Activated CD4-positive, alpha-beta T cell treated with anti-CD3 and anti-CD28 coated beads for 36 hours (primary cell): Measurements from ENCODE around the gene ACADL. TPM values are rescaled to one million over a fixed set of nuclear protein-coding genes. Genes with fewer than 3 reads are reported as not detected.
"Not testable (repeated sequence)": the region's sequence is repeated elsewhere in the genome, so short reads cannot be mapped to it uniquely, and the experiment has no call there.

Experiments
- ATAC-seq: fragments of 200-7000 bp; cut with Tn5 transposase; one replicate; pipeline ENCODE4 v1.10.0; 2021; ENCODE audit warnings: mild to moderate bottlenecking, moderate library complexity
- CTCF ChIA-PET: fragments of 350-600 bp; sonication (Branson Sonifier 250); formaldehyde crosslinking; loops from one replicate; lab custom pipeline; 2021; ENCODE audit warnings: antibody characterized with exemption; lab: Charles Lee
- POLR2A ChIA-PET: fragments of 350-600 bp; sonication (Branson Sonifier 250); formaldehyde crosslinking; loops from one replicate; lab custom pipeline; 2021; ENCODE audit warnings: antibody characterized with exemption, inconsistent platforms; lab: Charles Lee
- DNase-seq: peaks from one replicate; pipeline ENCODE4 v3.0.0-alpha.2; 2020
- H3K27ac Mint-ChIP-seq: one replicate; pipeline ENCODE4 v1.8.0; 2021; ENCODE audit warnings: mixed read lengths
- H3K27me3 Mint-ChIP-seq: one replicate; pipeline ENCODE4 v1.8.0; 2021; ENCODE audit warnings: mixed read lengths
- H3K36me3 Mint-ChIP-seq: one replicate; pipeline ENCODE4 v1.8.0; 2021; ENCODE audit warnings: low read depth, mixed read lengths
- H3K4me1 Mint-ChIP-seq: one replicate; pipeline ENCODE4 v1.8.0; 2021; ENCODE audit warnings: mixed read lengths
- H3K4me3 Mint-ChIP-seq: one replicate; pipeline ENCODE4 v1.8.0; 2021; ENCODE audit warnings: mild to moderate bottlenecking, moderate library complexity, mixed read lengths
- H3K9me3 Mint-ChIP-seq: one replicate; pipeline ENCODE4 v1.8.0; 2021; ENCODE audit warnings: low read depth, mixed read lengths
- intact Hi-C, 2 experiments: fragments of 100-400 bp; cut with DNase I in 1 of 2; cut with micrococcal nuclease in 1 of 2; formaldehyde crosslinking; loops; one replicate each; pipeline versions ENCODE4 v1.14.2 to v1.15.1; 2022 to 2024; cut with DNase I, micrococcal nuclease
- total RNA-seq, 2 experiments: library from RNA; stranded (reverse); gene quantifications; one replicate each; pipeline ENCODE4 v1.2.3, GENCODE V29; 2021

ACADL gene
- total RNA-seq, 2 experiments from 2014 or later: not detected

DNA sequence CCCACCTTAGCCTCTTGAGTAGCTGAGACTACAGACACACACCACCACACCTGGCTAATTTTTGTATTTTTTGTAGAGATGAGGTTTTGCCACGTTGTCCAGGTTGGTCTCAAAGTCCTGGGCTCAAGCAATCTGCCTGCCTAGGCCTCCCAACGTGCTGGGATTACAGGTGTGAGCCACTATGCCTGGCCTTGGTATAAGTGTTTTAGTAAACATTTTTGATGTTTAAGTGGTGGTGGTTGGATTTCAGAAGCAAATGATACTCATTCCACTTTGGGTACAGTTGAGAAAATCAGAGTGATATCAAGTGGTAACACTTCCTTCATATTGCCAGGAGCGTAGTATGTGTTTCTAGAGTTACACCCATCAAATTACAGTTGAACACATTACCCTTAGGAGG, 25.4 kb downstream of the ACADL start:
- peaks cover 8% of the 10 kb centered on the region for H3K27me3 Mint-ChIP-seq
- ATAC-seq (no peak), DNase-seq (no peak)
- POLR2A ChIA-PET: interaction anchor here (0.7 kb wide), 1 partner anchor 210 kb away, joined by 3 read pairs; no protein-coding TSS in a partner anchor
- CTCF ChIA-PET: interaction anchor here (1.6 to 2.4 kb wide), 2 partner anchors 158 to 219 kb away, joined by 7 to 20 read pairs; no protein-coding TSS in a partner anchor
- H3K9me3 Mint-ChIP-seq: no peaks in the 10 kb centered on the region
- no peak overlapping the region for H3K4me3 Mint-ChIP-seq
- no peaks in the 10 kb centered on the region for H3K36me3 Mint-ChIP-seq
- H3K4me1 Mint-ChIP-seq: no peaks in the 10 kb centered on the region
- intact Hi-C loops: loop anchor here (1.0 to 10.0 kb wide), 9 partner anchors 127 to 1803 kb away; partner anchors contain the start of gene MAP2 (in 1 of the 2)
- no peak overlapping the region for H3K27ac Mint-ChIP-seq

DNA sequence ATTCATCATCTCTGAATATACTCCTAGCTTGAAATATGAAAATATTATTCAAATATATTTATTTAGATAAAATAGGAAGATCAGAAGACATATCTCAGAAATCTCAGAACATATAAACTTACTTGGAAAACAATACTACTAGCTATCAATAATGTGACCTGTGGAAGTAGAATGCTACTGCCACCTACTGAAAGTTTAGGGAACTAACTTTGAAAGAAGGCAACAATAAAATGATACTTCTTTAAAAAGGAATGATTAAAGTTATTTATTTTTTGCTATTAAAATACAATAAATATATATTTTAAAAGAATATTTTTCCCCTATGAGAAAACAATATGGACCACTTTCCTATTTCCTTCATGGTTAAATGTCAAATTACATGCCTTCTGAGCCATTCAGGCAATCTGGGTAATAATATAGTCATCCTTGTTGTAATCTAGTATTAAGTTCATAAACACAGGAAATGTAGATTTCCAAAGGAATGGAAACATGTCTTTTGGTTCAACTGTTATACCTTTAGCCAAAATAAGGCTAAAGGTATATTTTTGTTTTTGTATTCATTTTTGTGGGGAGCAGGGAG, 26.0 kb downstream of the ACADL start:
- no peaks in the 10 kb centered on the region for H3K9me3 Mint-ChIP-seq

DNA sequence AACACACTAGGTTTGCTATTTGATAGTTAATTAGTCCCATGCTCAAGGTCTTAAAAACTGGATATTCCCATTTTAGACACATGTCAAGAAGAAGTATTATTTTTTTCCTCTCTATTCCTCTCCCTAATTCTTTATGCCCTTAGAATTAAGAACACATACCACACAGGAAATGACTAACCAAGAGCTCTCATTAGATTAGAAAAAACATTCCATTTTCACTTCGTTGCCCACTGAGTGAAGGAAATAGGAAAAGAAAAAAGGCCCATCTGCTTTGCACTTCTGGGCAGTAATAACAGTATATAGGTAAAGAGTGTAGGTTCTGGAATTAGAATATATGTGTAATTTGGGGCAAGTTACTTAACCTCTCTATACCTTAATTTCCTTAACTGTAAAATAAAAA, 26.9 kb downstream of the ACADL start:
- no peak for ATAC-seq

More for the DNA sequence above, 26.0 kb downstream of the ACADL start:
- intact Hi-C loops: loop anchor here (1.0 to 10.0 kb wide), 8 partner anchors 126 to 1802 kb away; partner anchors contain the start of gene MAP2 (in 1 of the 2)
- Mint-ChIP-seq H3K27me3 (peaks cover 8% of the 10 kb centered on the region), H3K36me3 (no peaks in the 10 kb centered on the region), H3K4me3 (no peak overlapping the region), H3K27ac (no peak overlapping the region), H3K4me1 (no peaks in the 10 kb centered on the region)
- no peak for DNase-seq
- ATAC-seq: no peak
- CTCF ChIA-PET: interaction anchor here (0.7 to 2.4 kb wide), 25 partner anchors 8 to 864 kb away, joined by 3 to 37 read pairs (median 4); no protein-coding TSS in a partner anchor
- POLR2A ChIA-PET: interaction anchor here (0.7 kb wide), 1 partner anchor 209 kb away, joined by 3 read pairs; no protein-coding TSS in a partner anchor

DNA sequence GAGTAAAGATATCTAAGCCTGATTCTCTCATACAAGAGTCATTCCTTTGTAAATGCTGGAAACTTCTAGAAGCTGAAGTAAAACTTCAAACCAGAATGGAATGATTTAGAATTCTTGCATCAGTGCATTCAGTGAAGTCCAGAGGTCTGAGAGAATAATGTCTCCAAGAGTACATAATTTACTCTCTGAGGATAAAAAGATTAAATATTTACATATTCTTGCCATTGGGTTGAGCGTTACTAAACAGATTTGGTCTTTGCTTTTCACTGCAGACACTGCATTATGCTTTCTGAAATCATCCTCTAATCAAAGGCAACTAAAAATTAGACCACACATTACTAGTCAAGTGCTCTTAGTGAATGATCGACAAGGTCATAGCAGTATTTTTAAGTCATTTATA, 27.5 kb downstream of the ACADL start:
- Mint-ChIP-seq H3K4me1 (no peaks in the 10 kb centered on the region), H3K4me3 (no peak overlapping the region), H3K27me3 (peaks cover 4% of the 10 kb centered on the region), H3K27ac (no peak overlapping the region), H3K36me3 (no peaks in the 10 kb centered on the region), H3K9me3 (no peaks in the 10 kb centered on the region)
- ChIA-PET CTCF (interaction anchor here (0.6 to 2.4 kb wide), 11 partner anchors 9 to 267 kb away, joined by 3 to 37 read pairs (median 4); no protein-coding TSS in a partner anchor), POLR2A (no interaction called here)
- intact Hi-C loops: loop anchor here (2.0 to 10.0 kb wide), 6 partner anchors 403 to 1800 kb away; partner anchors contain the start of gene MAP2 (in 1 of the 2)
- DNase-seq (no peak), ATAC-seq (no peak)

More for the DNA sequence above, 26.9 kb downstream of the ACADL start:
- H3K27me3 Mint-ChIP-seq: peaks cover 8% of the 10 kb centered on the region
- intact Hi-C loops: loop anchor here (2.0 to 10.0 kb wide), 6 partner anchors 404 to 1801 kb away; partner anchors contain the start of gene MAP2 (in 1 of the 2)
- no peaks in the 10 kb centered on the region for H3K4me1 Mint-ChIP-seq
- no peak overlapping the region for H3K27ac Mint-ChIP-seq
- H3K9me3 Mint-ChIP-seq: no peaks in the 10 kb centered on the region
- H3K36me3 Mint-ChIP-seq: no peaks in the 10 kb centered on the region
- CTCF ChIA-PET: interaction anchor here (0.6 to 2.4 kb wide), 23 partner anchors 8 to 268 kb away, joined by 3 to 37 read pairs (median 4); no protein-coding TSS in a partner anchor
- no peak overlapping the region for H3K4me3 Mint-ChIP-seq
- POLR2A ChIA-PET: no interaction called here
- no peak for DNase-seq

DNA sequence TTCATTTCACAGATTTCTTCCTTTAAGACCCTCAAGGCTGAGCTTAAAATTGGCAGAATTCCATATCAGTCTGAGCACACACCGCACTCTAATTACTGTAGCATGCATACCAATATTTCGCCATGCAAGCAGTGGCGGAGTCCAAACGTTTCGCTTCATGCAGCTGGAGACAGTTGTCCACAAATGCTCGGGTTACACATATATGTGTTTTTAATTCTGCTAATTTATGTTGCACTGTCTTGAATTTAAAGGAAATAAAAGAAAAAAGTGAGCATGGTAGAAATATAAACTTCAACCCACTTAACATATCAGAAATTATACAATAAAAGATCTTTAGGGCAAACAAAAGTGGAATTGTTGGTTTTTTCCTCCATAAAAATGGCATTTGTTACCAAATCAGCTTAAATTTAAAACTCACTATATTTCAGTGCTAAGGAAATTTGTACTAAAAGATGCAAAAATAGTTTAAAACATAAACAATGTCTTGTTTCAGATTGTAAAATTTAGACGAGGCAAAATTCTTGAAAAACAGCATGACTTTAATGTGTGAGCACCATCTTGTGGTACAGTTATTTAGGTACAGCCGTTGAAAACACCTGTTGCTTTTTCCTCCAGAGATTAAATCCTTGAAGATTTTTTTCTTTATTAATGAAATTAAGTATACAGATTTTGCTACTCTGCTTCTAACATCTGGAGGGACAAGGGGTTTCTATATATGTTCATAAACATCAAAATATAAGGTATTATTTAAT, 30.0 kb downstream of the ACADL start:
- no peaks in the 10 kb centered on the region for H3K27me3 Mint-ChIP-seq
- H3K36me3 Mint-ChIP-seq: no peaks in the 10 kb centered on the region
- no peaks in the 10 kb centered on the region for H3K9me3 Mint-ChIP-seq
- no peak for DNase-seq
- intact Hi-C loops: loop anchor here (1.0 to 10.0 kb wide), 8 partner anchors 24 to 1798 kb away; partner anchors contain the start of genes KANSL1L (in 1 of the 2) and MAP2 (in 1 of the 2)
- H3K4me1 Mint-ChIP-seq: no peaks in the 10 kb centered on the region
- H3K27ac Mint-ChIP-seq: no peak overlapping the region
- H3K4me3 Mint-ChIP-seq: no peak overlapping the region
- ChIA-PET CTCF (interaction anchor here (0.7 to 3.0 kb wide), 11 partner anchors 9 to 225 kb away, joined by 3 to 44 read pairs (median 3); no protein-coding TSS in a partner anchor), POLR2A (no interaction called here)
- no peak for ATAC-seq

DNA sequence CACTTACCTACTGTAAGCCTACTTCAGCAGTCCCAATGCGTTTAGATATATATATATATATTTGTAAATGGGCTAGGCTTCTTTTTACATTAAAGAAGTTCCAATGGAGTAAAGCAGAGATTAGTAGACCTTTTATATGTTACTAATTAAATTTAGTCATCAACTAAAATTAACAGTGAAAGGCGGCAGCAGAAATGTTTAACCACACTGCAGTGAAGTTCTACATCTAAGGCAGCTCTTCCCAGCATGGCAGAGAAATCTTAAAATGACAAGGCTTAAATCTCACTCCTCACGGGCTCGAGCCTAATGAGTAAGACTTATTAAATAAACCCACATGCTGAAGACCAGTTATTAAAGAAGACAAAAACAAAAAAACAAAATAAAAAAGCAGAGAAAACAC, 34.9 kb downstream of the ACADL start:
- Mint-ChIP-seq H3K36me3 (peaks cover 4% of the 10 kb centered on the region), H3K4me1 (no peaks in the 10 kb centered on the region), H3K9me3 (peaks cover 13% of the 10 kb centered on the region), H3K27ac (no peak overlapping the region), H3K4me3 (no peak overlapping the region), H3K27me3 (peaks cover 7% of the 10 kb centered on the region)
- ChIA-PET CTCF (interaction anchor here (0.7 to 1.6 kb wide), 6 partner anchors 8 to 213 kb away, joined by 3 to 6 read pairs (median 4); no protein-coding TSS in a partner anchor), POLR2A (interaction anchor here (0.6 kb wide), 1 partner anchor 38 kb away, joined by 3 read pairs; no protein-coding TSS in a partner anchor)
- intact Hi-C loops: loop anchor here (10.0 kb wide), 2 partner anchors 396 to 766 kb away; partner anchors contain the start of gene MAP2 (in 1 of the 2)
- DNase-seq: no peak
- no peak for ATAC-seq

DNA sequence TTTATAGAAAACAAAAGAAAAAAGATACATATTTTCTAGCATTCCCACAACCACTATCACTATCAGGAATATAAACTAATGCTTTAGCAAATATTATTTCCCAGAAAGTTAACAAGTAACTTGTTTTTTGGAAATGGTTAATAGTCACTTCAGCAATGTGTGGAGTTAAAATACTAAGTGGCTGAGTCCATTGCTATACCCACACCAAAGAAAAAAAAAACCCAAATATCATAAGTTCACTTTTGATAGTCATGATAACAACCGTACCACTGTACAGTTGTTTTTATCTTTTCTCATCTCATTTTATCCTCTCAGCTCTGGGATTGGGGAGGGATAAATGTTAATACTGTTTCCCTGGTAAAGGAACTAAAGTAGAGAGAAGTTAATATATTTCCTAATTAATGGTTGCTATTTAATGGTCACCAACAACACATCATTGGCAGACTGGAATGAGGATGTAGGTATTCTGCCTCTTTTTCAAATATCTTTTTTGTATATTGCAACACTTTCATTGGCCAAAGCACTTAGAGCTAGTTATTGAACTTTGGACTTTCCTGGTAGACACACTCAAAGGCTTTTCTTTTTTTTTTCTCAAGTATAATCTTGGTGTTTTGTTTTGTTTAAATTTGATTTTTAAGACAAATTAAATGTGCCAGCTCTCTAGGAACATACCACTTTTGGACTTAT, 35.7 kb downstream of the ACADL start:
- CTCF ChIA-PET: interaction anchor here (0.7 to 1.6 kb wide), 5 partner anchors 9 to 212 kb away, joined by 3 to 5 read pairs (median 4); no protein-coding TSS in a partner anchor
- Mint-ChIP-seq H3K4me1 (no peaks in the 10 kb centered on the region), H3K27me3 (peaks cover 7% of the 10 kb centered on the region)

DNA sequence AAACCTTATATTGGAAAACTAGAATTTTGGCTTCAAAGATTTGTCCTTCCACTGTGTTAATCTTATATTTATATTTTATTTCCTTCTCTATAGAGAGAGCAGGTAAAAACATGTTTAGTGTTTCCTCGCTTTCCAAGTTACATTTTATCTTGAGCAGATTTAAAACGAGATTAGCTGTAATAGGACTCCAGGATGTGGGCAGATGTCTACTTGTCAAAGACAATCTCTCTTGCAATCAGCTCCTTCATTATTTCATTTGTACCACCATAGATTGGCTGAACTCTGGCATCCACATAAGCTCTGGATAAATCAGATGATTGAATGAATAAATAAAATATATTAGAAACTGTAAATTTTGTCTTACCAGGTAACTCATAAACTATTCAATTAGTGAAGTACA, 36.5 kb downstream of the ACADL start:
- peaks cover 7% of the 10 kb centered on the region for H3K27me3 Mint-ChIP-seq
- peaks cover 27% of the 10 kb centered on the region for H3K9me3 Mint-ChIP-seq
- H3K36me3 Mint-ChIP-seq: peaks cover 13% of the 10 kb centered on the region
- ATAC-seq: no peak
- no peak overlapping the region for H3K27ac Mint-ChIP-seq
- peaks cover 2% of the 10 kb centered on the region for H3K4me1 Mint-ChIP-seq
- DNase-seq: no peak
- no peak overlapping the region for H3K4me3 Mint-ChIP-seq
- intact Hi-C loops: no loop called here
- ChIA-PET CTCF (interaction anchor here (0.9 to 1.8 kb wide), 5 partner anchors 8 to 211 kb away, joined by 3 to 7 read pairs (median 4); no protein-coding TSS in a partner anchor), POLR2A (no interaction called here)

More for the DNA sequence above, 35.7 kb downstream of the ACADL start:
- no peak overlapping the region for H3K27ac Mint-ChIP-seq
- peaks cover 19% of the 10 kb centered on the region for H3K9me3 Mint-ChIP-seq
- peaks cover 6% of the 10 kb centered on the region for H3K36me3 Mint-ChIP-seq
- no peak overlapping the region for H3K4me3 Mint-ChIP-seq
- POLR2A ChIA-PET: interaction anchor here (0.6 kb wide), 1 partner anchor 37 kb away, joined by 3 read pairs; no protein-coding TSS in a partner anchor
- ATAC-seq (no peak), DNase-seq (no peak)
- intact Hi-C loops: loop anchor here (10.0 kb wide), 2 partner anchors 395 to 765 kb away; partner anchors contain the start of gene MAP2 (in 1 of the 2)

DNA sequence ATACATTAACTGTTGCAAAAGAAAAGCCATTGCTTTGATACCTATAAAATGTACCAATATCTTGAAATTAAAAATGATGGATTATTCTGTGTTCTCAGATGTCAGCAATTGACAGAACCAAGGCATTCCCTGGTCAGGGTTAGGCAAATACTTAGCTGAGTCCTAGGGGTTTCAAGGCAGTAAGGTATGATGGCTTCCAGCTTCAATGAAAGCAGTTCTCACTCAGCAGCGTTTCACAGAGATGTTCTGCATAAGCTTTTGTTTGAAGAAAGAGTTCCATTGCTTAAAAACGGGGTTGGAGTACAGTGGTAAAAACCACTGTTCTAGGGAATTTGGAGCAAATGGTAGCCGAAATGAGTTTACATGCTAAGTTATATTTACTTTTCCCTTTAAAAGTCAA, 37.1 kb downstream of the ACADL start:
- no peak for DNase-seq
- no peak overlapping the region for H3K4me3 Mint-ChIP-seq
- peaks cover 16% of the 10 kb centered on the region for H3K36me3 Mint-ChIP-seq
- H3K4me1 Mint-ChIP-seq: peaks cover 5% of the 10 kb centered on the region
- POLR2A ChIA-PET: no interaction called here
- CTCF ChIA-PET: interaction anchor here (0.9 to 1.8 kb wide), 2 partner anchors 9 to 11 kb away, joined by 3 to 7 read pairs; no protein-coding TSS in a partner anchor
- no peak for ATAC-seq
- peaks cover 7% of the 10 kb centered on the region for H3K27me3 Mint-ChIP-seq
- H3K27ac Mint-ChIP-seq: no peak overlapping the region
- intact Hi-C loops: no loop called here
- H3K9me3 Mint-ChIP-seq: peaks cover 32% of the 10 kb centered on the region

DNA sequence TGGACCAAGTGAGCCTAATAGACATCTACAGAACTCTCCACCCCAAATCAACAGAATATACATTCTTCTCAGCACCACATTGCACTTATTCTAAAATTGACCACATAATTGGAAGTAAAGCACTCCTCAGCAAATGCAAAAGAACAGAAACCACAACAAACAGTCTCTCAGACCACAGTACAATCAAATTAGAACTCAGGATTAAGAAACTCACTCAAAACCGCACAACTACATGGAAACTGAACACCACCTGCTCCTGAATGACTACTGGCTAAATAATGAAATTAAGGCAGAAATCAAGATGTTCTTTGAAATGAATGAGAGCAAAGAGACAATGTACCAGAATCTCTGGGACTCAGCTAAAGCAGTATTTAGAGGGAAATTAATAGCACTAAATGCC, 41.3 kb downstream of the ACADL start:
- Mint-ChIP-seq H3K4me1 (peaks cover 22% of the 10 kb centered on the region), H3K9me3 (peaks cover 34% of the 10 kb centered on the region), H3K36me3 (peaks cover 16% of the 10 kb centered on the region)
- H3K4me3 Mint-ChIP-seq, POLR2A ChIA-PET, ATAC-seq, CTCF ChIA-PET, DNase-seq, H3K27me3 Mint-ChIP-seq, intact Hi-C loops, H3K27ac Mint-ChIP-seq: not testable (repeated sequence)
